ACC112 (cell line): ENCODE data around the gene SDHAF4.
"Not testable (repeated sequence)": the region's sequence is repeated elsewhere in the genome, so short reads cannot be mapped to it uniquely, and the experiment has no call there.

ENCODE experiments used
- H2AFZ ChIP-seq: fragments of 200-600 bp; sonication (generic); one replicate; pipeline ENCODE4 v1.6.0; 2017; ENCODE audit warnings: antibody characterized with exemption, low read length; ENCODE audit not compliant: unreplicated experiment
- H3K27ac ChIP-seq: fragments of 200-600 bp; sonication (generic); 2 replicates; pipeline ENCODE4 v1.5.1; 2014; ENCODE audit warnings: low read depth, mild to moderate bottlenecking, antibody characterized with exemption, low read length, moderate library complexity
- H3K27me3 ChIP-seq: fragments of 200-600 bp; sonication (generic); 2 replicates; pipeline ENCODE4 v1.6.1; 2014; ENCODE audit warnings: mild to moderate bottlenecking, antibody characterized with exemption, low read length, moderate library complexity, mixed read lengths; ENCODE audit not compliant: insufficient read depth
- H3K36me3 ChIP-seq: fragments of 200-600 bp; sonication (generic); 2 replicates; pipeline ENCODE4 v1.6.1; 2016; ENCODE audit warnings: mild to moderate bottlenecking, antibody characterized with exemption, low read length, moderate library complexity, mixed read lengths; ENCODE audit not compliant: insufficient read depth
- H3K4me1 ChIP-seq: fragments of 200-600 bp; sonication (generic); one replicate; pipeline ENCODE4 v1.6.1; 2016; ENCODE audit warnings: low read length, mixed read lengths; ENCODE audit not compliant: insufficient read depth, unreplicated experiment, control insufficient read depth
- H3K4me3 ChIP-seq: fragments of 200-600 bp; sonication (generic); 2 replicates; pipeline ENCODE4 v1.5.1; 2014; ENCODE audit warnings: mild to moderate bottlenecking, low read depth, low read length
- H3K79me2 ChIP-seq: fragments of 200-600 bp; sonication (generic); one replicate; pipeline ENCODE4 v1.6.0; 2016; ENCODE audit warnings: low read length; ENCODE audit not compliant: control insufficient read depth, unreplicated experiment, insufficient read depth

SDHAF4 gene

DNA sequence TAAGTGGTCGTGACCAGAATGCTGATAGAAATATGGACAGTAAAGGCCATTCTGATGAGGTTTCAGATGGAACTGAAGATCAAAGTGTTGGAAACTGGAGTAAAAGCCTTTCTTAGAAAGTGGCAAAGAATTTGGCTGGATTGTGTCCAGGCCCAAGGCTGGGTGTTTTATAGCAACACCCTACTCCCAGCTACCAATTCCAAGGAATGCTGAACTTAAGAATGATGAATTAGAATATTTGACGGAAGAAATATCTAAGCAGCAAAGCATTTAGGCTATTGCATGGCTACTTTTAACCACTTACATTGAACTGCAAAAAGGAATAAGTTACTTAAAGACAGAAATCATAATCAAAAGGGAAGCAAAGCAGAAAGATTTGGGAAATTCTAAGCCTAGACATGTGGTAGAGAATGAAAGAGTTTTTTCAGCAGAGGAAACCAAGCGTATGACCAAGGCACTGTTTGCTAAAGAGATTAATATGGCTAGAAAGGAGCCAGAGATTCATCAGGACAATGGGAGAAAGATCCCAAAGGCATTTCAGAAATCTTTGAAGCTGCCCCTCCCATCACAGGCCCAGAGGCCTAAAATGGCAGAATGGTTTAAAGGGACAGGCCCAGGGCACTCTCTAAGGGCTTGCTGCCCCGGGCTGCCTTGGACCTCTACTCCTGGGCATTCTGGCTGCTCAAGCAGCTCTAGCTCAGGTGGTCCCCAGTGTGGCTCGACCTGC lies 25.8 kb downstream of the SDHAF4 start:
- H3K4me1 ChIP-seq = no peaks in the 10 kb centered on the region
- no peak overlapping the region for H3K27ac ChIP-seq
- H3K27me3 ChIP-seq = no peaks in the 10 kb centered on the region
- no peaks in the 10 kb centered on the region for H3K36me3 ChIP-seq
- H3K79me2 ChIP-seq = no peaks in the 10 kb centered on the region
- H3K4me3 ChIP-seq = no peak overlapping the region
- H2AFZ ChIP-seq = no peak overlapping the region

GRCh38 chr6:70593118-70593486 lies 26.4 kb downstream of the SDHAF4 start:
- no peak overlapping the region for H3K4me3 ChIP-seq

DNA sequence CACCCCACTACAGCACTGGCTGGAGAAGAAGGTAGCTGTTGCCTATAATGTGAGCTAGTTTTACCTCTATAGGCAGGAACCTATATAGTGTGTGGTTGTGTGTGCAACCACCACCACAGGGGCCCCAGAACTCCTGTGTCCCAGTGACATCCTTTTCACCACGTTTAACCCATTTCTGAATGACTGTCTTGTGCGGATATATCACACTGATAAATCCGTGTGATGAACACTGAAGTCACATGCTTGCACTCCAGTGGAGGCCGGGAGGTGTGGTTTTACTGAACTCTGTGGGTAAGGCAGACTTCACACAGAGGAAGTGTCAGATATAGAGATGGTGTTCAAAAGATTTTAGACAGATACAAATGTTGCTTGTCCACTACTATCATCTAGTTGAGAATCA lies 32.5 kb downstream of the SDHAF4 start:
- H3K4me1 ChIP-seq = no peaks in the 10 kb centered on the region
- H3K27ac ChIP-seq = no peak overlapping the region
- no peak overlapping the region for H2AFZ ChIP-seq
- no peaks in the 10 kb centered on the region for H3K36me3 ChIP-seq
- no peaks in the 10 kb centered on the region for H3K79me2 ChIP-seq
- H3K27me3 ChIP-seq = no peaks in the 10 kb centered on the region
- no peak overlapping the region for H3K4me3 ChIP-seq

More at GRCh38 chr6:70593118-70593486, 26.4 kb downstream of the SDHAF4 start:
- H3K79me2 ChIP-seq = no peaks in the 10 kb centered on the region
- no peaks in the 10 kb centered on the region for H3K36me3 ChIP-seq
- no peaks in the 10 kb centered on the region for H3K4me1 ChIP-seq
- H2AFZ ChIP-seq = no peak overlapping the region
- H3K27ac ChIP-seq = no peak overlapping the region
- H3K27me3 ChIP-seq = no peaks in the 10 kb centered on the region

DNA sequence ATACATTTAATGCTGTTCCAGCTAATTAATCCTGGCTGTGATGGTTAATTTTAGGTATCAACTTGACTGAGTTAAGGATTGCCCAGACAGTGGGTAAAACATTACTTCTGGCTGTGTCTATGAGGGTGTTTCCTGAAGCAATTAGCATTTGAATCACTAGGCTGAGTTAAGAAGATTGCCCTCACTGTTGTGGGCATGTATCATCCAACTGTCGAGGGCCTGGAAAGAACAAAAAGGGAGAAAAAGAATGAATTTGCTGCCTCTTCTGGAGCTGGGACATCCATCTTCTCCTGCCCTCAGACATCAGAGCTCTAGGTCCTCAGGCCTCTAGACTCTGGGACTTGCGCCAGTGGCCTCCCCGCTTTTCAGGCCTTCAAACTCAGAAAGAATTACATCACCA lies 34.3 kb downstream of the SDHAF4 start:
- Histone ChIP-seq H3K4me3 (no peak overlapping the region), H2AFZ (no peak overlapping the region), H3K27ac (no peak overlapping the region), H3K36me3 (no peaks in the 10 kb centered on the region), H3K4me1 (no peaks in the 10 kb centered on the region), H3K27me3 (no peaks in the 10 kb centered on the region), H3K79me2 (no peaks in the 10 kb centered on the region)

GRCh38 chr6:70604254-70604653 lies 37.5 kb downstream of the SDHAF4 start:
- H3K27ac ChIP-seq = no peak overlapping the region
- no peak overlapping the region for H2AFZ ChIP-seq
- H3K4me1 ChIP-seq = no peaks in the 10 kb centered on the region
- no peaks in the 10 kb centered on the region for H3K79me2 ChIP-seq
- no peak overlapping the region for H3K4me3 ChIP-seq
- no peaks in the 10 kb centered on the region; the same call in 1 of the 2 replicates for H3K27me3 ChIP-seq
- H3K36me3 ChIP-seq = no peaks in the 10 kb centered on the region

DNA sequence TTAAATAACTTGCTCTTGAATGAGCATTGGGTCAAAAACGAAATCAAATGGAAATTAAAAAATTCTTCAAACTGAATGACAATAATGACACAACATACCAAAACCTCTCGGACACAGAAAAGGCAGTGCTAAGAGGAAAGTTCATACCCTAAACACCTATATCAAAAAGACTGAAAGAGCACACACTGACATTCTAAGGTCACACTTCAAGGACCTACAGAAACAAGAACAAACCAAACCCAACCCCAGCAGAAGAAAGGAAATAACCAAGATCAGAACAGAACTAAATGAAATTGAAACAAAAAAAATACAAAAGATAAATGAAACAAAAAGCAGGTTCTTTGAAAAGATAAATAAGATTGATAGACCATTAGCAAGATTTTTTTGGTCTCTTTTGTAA lies 40.6 kb downstream of the SDHAF4 start:
- H3K27me3 ChIP-seq = peaks cover 22% of the 10 kb centered on the region
- H3K27ac ChIP-seq, H3K36me3 ChIP-seq, H3K79me2 ChIP-seq, H2AFZ ChIP-seq, H3K4me3 ChIP-seq, H3K4me1 ChIP-seq: not testable (repeated sequence)

DNA sequence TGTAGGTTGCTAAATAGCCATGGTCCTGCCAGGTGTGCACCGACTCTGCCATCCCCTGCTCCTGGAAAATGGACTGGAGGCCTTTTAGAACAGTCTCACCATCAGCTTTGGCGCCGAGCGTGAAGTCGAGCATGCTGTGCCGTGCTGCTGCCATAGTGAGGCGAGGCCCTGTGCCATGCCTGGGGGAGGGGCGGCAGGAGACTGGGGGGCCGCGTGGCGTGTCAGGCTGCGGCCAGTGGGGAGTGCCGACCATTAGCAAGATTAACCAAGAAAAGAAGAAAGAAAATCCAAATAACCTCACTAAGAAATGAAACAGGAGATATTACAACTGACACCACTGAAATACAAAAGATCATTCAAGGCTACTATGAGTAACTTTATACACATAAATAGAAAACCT lies 42.5 kb downstream of the SDHAF4 start:
- not testable (repeated sequence) for H3K4me3 ChIP-seq, H3K27ac ChIP-seq, H2AFZ ChIP-seq, H3K79me2 ChIP-seq, H3K4me1 ChIP-seq, H3K36me3 ChIP-seq
- H3K27me3 ChIP-seq = peaks cover 28% of the 10 kb centered on the region

DNA sequence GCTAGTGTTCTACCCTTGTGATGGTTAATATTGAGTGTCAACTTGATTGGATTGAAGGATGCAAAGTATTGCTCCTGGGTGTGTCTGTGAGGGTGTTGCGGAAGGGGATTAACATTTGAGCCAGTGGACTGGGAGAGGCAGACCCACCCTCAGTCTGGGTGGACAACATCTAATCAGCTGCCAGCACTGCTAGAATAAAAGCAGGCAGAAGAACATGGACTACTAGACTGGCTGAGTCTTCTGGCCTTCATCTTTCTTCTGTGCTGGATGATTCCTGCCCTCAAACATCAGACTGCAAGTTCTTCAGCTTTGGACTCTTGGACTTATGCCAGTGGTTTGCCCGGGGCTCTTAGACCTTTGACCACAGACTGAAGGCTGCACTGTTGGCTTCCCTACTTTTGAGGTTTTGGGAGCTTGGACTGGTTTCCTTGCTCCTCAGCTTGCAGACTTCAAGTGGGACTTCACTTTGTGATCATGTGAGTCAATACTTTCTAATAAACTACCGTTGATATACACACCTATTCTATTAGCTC lies 50.1 kb downstream of the SDHAF4 start:
- peaks cover 15% of the 10 kb centered on the region for H3K27me3 ChIP-seq
- H3K36me3 ChIP-seq = no peaks in the 10 kb centered on the region
- no peak overlapping the region for H3K4me3 ChIP-seq
- H3K27ac ChIP-seq = no peak overlapping the region
- H3K4me1 ChIP-seq = no peaks in the 10 kb centered on the region
- no peaks in the 10 kb centered on the region for H3K79me2 ChIP-seq
- no peak overlapping the region for H2AFZ ChIP-seq

DNA sequence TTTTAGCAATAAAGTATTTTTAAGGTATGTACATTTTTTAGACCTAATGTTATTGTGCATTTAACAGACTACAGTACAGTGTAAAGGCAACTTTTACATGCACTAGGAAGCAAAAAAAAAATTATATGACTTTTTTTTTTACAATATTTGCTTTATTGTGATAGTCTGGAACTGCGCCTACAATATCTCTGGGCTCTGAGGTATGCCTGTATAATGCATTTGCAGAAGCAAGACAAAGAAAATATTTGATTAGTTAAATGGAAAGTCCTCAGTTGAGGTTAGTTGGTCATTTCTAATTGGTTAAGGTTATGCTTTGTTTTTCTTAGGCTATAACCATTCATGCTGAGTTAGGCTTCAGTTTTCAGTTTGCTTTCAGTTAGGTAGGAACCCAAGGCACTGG lies 54.0 kb downstream of the SDHAF4 start:
- Histone ChIP-seq H2AFZ (no peak overlapping the region), H3K79me2 (no peaks in the 10 kb centered on the region), H3K4me3 (no peak overlapping the region), H3K27ac (no peak overlapping the region), H3K4me1 (no peaks in the 10 kb centered on the region), H3K36me3 (no peaks in the 10 kb centered on the region), H3K27me3 (peaks cover 5% of the 10 kb centered on the region; the same call in 1 of the 2 replicates)

DNA sequence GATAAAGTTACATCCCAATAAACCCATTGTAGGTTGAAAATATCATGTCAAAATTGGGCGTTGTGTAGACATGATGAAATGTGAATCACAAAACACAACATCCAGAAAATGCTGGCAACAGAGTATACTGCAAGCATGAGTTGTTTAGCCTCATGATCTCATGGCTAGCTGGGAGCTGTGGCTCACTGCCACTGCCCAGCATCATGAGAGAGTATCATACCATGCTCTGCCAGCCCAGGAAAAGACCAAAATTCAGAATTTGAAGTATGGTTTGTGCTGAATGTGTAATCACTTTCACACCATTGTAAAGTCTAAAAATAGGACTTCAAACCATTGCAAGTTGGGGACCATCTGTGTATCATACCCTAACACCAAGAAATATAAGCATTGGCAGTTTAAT lies 55.7 kb downstream of the SDHAF4 start:
- no peaks in the 10 kb centered on the region for H3K4me1 ChIP-seq
- H3K27me3 ChIP-seq = peaks cover 5% of the 10 kb centered on the region; the same call in 1 of the 2 replicates
- no peak overlapping the region for H3K4me3 ChIP-seq
- H3K36me3 ChIP-seq = no peaks in the 10 kb centered on the region
- H3K79me2 ChIP-seq = no peaks in the 10 kb centered on the region
- H3K27ac ChIP-seq = no peak overlapping the region
- H2AFZ ChIP-seq = no peak overlapping the region

DNA sequence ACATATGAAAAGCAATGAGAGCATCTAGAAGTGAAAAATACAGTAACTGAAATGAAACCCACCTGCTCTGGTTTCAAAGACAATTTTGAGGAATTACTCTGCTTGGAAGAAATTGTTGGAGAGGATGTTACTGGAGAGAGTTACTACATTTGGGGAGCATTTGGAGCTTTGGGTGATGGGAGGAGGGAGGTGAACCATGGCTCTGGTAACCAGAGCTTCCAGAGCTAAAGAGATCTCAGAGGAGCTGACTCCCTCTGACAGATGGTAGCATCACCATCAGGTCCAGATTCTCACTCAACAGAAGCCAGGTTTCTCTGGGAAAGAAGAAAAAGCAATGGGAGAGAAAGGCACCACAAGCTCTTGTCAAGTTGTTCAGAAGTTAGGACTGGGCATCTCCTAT lies 58.7 kb downstream of the SDHAF4 start:
- Histone ChIP-seq H3K36me3 (no peaks in the 10 kb centered on the region), H2AFZ (no peak overlapping the region)

More for the DNA sequence above, 58.7 kb downstream of the SDHAF4 start:
- Histone ChIP-seq H3K4me1 (no peaks in the 10 kb centered on the region), H3K27ac (no peak overlapping the region), H3K79me2 (no peaks in the 10 kb centered on the region), H3K4me3 (no peak overlapping the region), H3K27me3 (peaks cover 12% of the 10 kb centered on the region; the same call in 1 of the 2 replicates)
